ENCODE data around the gene TCF7L2.

The TCF7L2 gene

DNA sequence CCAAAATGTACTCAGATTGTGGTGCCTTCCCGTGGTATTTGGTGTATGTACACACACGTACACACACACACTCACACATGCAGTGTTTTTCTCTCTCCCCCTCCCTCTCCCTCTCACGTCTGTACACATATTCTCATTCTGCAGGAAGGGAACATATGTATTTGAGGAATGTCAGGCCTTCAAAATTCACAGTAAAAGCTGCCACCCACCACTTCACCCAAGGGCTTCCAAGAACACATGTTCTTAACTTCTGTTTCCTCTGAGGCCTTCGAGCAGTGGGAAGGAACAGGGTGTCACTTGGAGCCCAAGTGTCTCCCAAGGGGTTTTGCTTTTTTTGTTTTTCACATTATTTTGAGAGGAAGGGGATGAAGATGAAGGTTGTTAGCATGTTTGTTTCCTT, 198.9 kb downstream of the TCF7L2 start:
- Histone ChIP-seq H3K27ac (ENCODE audit: low read depth, low read length) (no peak overlapping the region), H3K4me1 (ENCODE audit: control insufficient read depth in 1 of 2, insufficient read depth in 2 of 2, low read length in 2 of 2) (peaks cover 0 to 4% of the 10 kb centered on the region in 2 donors), H3K9ac (ENCODE audit: low read depth in 1 of 2, low read length in 2 of 2) (no peak overlapping the region), H3K27me3 (ENCODE audit: control insufficient read depth in 1 of 2, insufficient read depth in 2 of 2, low read length in 2 of 2) (no peaks in the 10 kb centered on the region), H3K9me3 (ENCODE audit: control insufficient read depth in 1 of 2, low read length in 2 of 2) (no peaks in the 10 kb centered on the region), H3K4me3 (ENCODE audit: low read depth in 1 of 2, low read length in 2 of 2) (no peak overlapping the region), H3K36me3 (ENCODE audit: control insufficient read depth in 1 of 2, insufficient read depth in 2 of 2, low read length in 2 of 2) (peaks cover 34 to 80% of the 10 kb centered on the region in 2 donors)

DNA sequence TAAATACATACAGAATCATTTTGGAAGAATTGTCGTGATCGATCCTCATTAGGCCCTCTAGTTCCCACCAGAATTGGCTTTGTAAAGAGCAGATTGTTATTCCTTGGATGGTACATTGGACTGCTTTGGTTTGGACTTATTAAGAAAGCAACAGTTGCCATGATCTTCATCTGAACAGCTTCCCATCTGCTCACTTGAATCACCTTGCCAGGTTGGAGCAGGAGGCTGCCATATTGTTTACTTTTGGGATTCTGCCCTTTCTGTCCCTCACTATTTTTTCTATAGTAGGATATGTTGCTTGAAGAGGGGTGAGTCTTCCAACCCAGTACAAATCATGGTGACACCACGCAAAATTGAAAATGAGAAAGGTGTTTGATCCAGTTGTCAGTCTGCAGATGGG, 199.6 kb downstream of the TCF7L2 start:
- Histone ChIP-seq H3K27ac (ENCODE audit: low read depth, low read length) (no peak overlapping the region), H3K9me3 (ENCODE audit: control insufficient read depth in 1 of 2, low read length in 2 of 2) (no peaks in the 10 kb centered on the region), H3K9ac (ENCODE audit: low read depth in 1 of 2, low read length in 2 of 2) (no peak overlapping the region), H3K4me1 (ENCODE audit: control insufficient read depth in 1 of 2, insufficient read depth in 2 of 2, low read length in 2 of 2) (peaks cover 0 to 4% of the 10 kb centered on the region in 2 donors), H3K27me3 (ENCODE audit: control insufficient read depth in 1 of 2, insufficient read depth in 2 of 2, low read length in 2 of 2) (no peaks in the 10 kb centered on the region), H3K4me3 (ENCODE audit: low read depth in 1 of 2, low read length in 2 of 2) (no peak overlapping the region), H3K36me3 (ENCODE audit: control insufficient read depth in 1 of 2, insufficient read depth in 2 of 2, low read length in 2 of 2) (peaks cover 38 to 79% of the 10 kb centered on the region in 2 donors)

DNA sequence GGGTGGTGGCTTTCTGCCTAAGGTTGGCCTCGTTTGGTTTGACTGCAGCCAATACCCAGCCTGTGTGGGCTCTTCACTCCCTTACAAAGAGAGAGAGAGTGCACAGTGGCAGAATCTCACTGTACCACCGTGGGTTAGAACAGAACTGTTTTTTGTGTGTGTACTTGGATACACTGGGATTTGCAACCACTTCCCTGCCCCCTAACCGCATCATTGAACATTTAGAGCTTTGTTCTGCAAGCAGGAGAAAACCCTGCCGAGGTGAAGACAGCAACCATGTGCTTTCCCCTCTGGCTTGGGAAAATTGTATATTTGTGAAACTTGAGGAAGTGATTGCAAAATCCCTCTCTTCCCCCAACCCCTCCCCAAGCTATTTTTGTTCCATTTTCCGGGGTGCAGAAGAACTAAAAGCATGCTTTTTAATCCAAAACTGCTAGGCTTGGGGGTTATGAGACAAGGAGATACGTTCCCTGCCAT, 201.2 kb downstream of the TCF7L2 start:
- Histone ChIP-seq H3K27ac (ENCODE audit: low read depth, low read length) (no peak overlapping the region), H3K4me3 (ENCODE audit: low read depth in 1 of 2, low read length in 2 of 2) (no peak overlapping the region), H3K4me1 (ENCODE audit: control insufficient read depth in 1 of 2, insufficient read depth in 2 of 2, low read length in 2 of 2) (peaks cover 0 to 4% of the 10 kb centered on the region in 2 donors), H3K27me3 (ENCODE audit: control insufficient read depth in 1 of 2, insufficient read depth in 2 of 2, low read length in 2 of 2) (no peaks in the 10 kb centered on the region), H3K9me3 (ENCODE audit: control insufficient read depth in 1 of 2, low read length in 2 of 2) (no peaks in the 10 kb centered on the region), H3K9ac (ENCODE audit: low read depth in 1 of 2, low read length in 2 of 2) (no peak overlapping the region), H3K36me3 (ENCODE audit: control insufficient read depth in 1 of 2, insufficient read depth in 2 of 2, low read length in 2 of 2) (peaks cover 47 to 79% of the 10 kb centered on the region in 2 donors)

DNA sequence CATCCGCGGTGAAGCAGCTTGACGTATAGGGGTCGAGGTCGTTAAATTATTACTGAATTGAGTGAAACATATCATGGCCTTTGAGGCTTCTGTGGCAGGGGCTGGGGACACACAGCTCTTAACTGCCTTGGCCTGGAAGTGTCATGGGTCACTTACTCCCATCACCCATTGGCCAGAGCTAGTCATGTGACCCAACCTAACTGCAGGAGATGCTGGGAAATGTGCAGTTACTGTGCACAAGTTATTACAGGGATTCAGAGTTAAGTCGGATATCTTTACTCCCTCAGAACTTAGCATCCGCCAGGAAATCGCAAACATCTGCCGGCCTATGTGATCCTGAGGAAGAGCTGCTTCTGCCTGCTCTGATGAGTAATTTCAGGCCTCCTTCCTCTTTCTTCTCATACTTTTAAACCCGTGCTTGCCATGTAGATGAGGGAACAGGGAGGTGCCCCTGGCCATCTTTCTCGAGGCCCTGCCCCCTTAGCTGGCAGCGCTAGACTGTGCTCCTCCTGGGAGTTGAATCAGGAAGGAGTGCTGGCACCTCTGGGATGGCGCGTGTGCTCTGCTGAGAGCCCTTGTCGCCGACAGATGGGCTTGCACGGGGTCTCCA, 203.6 kb downstream of the TCF7L2 start:
- H3K27me3 ChIP-seq (ENCODE audit: control insufficient read depth in 1 of 2, insufficient read depth in 2 of 2, low read length in 2 of 2): no peaks in the 10 kb centered on the region
- no peak overlapping the region for H3K4me3 ChIP-seq (ENCODE audit: low read depth in 1 of 2, low read length in 2 of 2)
- no peak overlapping the region for H3K27ac ChIP-seq (ENCODE audit: low read depth, low read length)
- H3K9me3 ChIP-seq (ENCODE audit: control insufficient read depth in 1 of 2, low read length in 2 of 2): no peaks in the 10 kb centered on the region
- no peak overlapping the region for H3K9ac ChIP-seq (ENCODE audit: low read depth in 1 of 2, low read length in 2 of 2)
- peaks cover 0 to 4% of the 10 kb centered on the region in 2 donors for H3K4me1 ChIP-seq (ENCODE audit: control insufficient read depth in 1 of 2, insufficient read depth in 2 of 2, low read length in 2 of 2)
- H3K36me3 ChIP-seq (ENCODE audit: control insufficient read depth in 1 of 2, insufficient read depth in 2 of 2, low read length in 2 of 2): peaks cover 48 to 79% of the 10 kb centered on the region in 2 donors

DNA sequence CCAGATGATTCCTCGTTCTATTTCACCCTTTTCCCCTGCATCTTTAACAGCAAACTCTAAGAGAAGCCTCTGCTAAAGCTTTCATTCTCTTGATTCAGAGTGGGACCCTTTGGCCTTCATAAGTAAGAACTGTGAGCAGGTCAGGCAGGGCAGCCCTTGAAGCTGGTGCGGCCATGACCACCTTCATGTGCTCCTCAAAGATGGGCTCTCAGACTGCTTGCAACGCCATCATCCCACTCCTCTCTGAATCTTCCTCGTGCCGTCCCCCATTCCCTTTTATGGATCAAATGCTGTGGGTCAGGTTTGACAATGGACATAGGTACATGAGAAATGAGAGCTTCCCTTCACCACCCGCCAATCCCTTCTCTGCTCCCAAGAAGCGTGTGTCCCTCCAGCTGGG, 207.4 kb downstream of the TCF7L2 start:
- no peaks in the 10 kb centered on the region for H3K9me3 ChIP-seq (ENCODE audit: control insufficient read depth in 1 of 2, low read length in 2 of 2)
- H3K36me3 ChIP-seq (ENCODE audit: control insufficient read depth in 1 of 2, insufficient read depth in 2 of 2, low read length in 2 of 2): peaks cover 51 to 80% of the 10 kb centered on the region in 2 donors
- no peaks in the 10 kb centered on the region for H3K4me1 ChIP-seq (ENCODE audit: control insufficient read depth in 1 of 2, insufficient read depth in 2 of 2, low read length in 2 of 2)
- no peak overlapping the region for H3K4me3 ChIP-seq (ENCODE audit: low read depth in 1 of 2, low read length in 2 of 2)
- no peak overlapping the region for H3K9ac ChIP-seq (ENCODE audit: low read depth in 1 of 2, low read length in 2 of 2)
- no peak overlapping the region for H3K27ac ChIP-seq (ENCODE audit: low read depth, low read length)
- H3K27me3 ChIP-seq (ENCODE audit: control insufficient read depth in 1 of 2, insufficient read depth in 2 of 2, low read length in 2 of 2): no peaks in the 10 kb centered on the region

DNA sequence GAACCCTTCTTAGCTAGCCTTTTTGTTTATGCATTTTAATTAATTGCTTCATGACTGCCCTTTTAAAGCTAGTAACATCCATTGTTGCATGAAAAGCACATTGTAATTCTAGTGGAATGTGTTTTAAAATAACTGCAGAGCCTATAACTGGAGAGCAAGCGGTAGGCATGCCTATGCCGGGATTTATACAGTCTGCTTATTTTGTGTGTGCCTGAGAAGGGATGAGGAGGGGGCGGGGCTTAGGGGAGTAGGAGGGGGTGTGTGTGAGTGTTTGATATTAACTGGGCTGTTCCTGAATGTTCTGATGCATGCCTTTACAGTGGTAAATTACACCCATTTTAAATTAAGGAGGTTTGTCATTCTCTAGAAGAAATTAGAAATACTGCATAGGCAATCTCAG, 208.1 kb downstream of the TCF7L2 start:
- Histone ChIP-seq H3K9me3 (ENCODE audit: control insufficient read depth in 1 of 2, low read length in 2 of 2) (no peaks in the 10 kb centered on the region), H3K9ac (ENCODE audit: low read depth in 1 of 2, low read length in 2 of 2) (no peak overlapping the region), H3K27me3 (ENCODE audit: control insufficient read depth in 1 of 2, insufficient read depth in 2 of 2, low read length in 2 of 2) (no peaks in the 10 kb centered on the region), H3K4me1 (ENCODE audit: control insufficient read depth in 1 of 2, insufficient read depth in 2 of 2, low read length in 2 of 2) (no peaks in the 10 kb centered on the region), H3K4me3 (ENCODE audit: low read depth in 1 of 2, low read length in 2 of 2) (no peak overlapping the region), H3K27ac (ENCODE audit: low read depth, low read length) (no peak overlapping the region), H3K36me3 (ENCODE audit: control insufficient read depth in 1 of 2, insufficient read depth in 2 of 2, low read length in 2 of 2) (peaks cover 44 to 76% of the 10 kb centered on the region in 2 donors)

DNA sequence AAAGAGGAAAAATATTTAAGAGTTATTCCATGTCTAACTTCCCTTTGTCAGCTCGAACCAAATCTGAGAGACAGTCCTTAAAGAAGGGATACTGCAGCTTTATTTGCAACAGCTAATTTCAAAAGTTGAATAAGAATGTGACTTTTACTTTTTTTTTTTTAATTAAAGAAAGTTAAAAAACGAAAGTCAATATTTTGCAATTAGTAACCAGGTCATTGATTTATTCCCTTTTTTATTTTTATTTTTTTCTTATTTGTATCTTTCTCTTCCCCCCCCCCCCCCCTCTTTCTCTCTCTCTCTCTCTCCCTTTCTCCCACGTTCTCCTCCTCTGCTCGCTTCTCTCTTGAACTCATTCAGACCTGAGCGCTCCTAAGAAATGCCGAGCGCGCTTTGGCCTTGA, 209.5 kb downstream of the TCF7L2 start:
- no peaks in the 10 kb centered on the region for H3K9me3 ChIP-seq (ENCODE audit: control insufficient read depth in 1 of 2, low read length in 2 of 2)
- no peak overlapping the region for H3K9ac ChIP-seq (ENCODE audit: low read depth in 1 of 2, low read length in 2 of 2)
- H3K36me3 ChIP-seq (ENCODE audit: control insufficient read depth in 1 of 2, insufficient read depth in 2 of 2, low read length in 2 of 2): peaks cover 37 to 73% of the 10 kb centered on the region in 2 donors
- no peak overlapping the region for H3K4me3 ChIP-seq (ENCODE audit: low read depth in 1 of 2, low read length in 2 of 2)
- H3K4me1 ChIP-seq (ENCODE audit: control insufficient read depth in 1 of 2, insufficient read depth in 2 of 2, low read length in 2 of 2): no peaks in the 10 kb centered on the region
- no peak overlapping the region for H3K27ac ChIP-seq (ENCODE audit: low read depth, low read length)
- H3K27me3 ChIP-seq (ENCODE audit: control insufficient read depth in 1 of 2, insufficient read depth in 2 of 2, low read length in 2 of 2): no peaks in the 10 kb centered on the region

DNA sequence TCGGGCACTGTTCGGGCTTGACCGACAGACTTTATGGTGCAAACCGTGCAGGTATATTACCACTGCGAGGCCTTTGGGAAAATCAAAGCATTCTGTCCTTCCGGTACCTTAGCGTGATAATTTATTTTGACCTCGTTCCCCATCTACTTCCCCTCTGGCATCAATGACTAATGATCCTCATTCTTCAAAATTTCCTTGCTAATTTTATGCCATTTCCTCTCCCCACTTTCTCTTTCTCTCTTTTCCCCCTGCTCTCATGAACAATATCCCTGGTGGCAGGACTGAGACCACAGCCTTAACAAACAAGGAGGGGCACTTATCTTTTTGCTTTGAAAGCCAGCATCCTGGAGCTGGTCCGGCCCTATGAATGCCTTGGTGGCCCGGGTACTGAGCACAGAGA, 210.6 kb downstream of the TCF7L2 start:
- H3K9ac ChIP-seq (ENCODE audit: low read depth in 1 of 2, low read length in 2 of 2): no peak overlapping the region
- no peaks in the 10 kb centered on the region for H3K27me3 ChIP-seq (ENCODE audit: control insufficient read depth in 1 of 2, insufficient read depth in 2 of 2, low read length in 2 of 2)
- H3K4me3 ChIP-seq (ENCODE audit: low read depth in 1 of 2, low read length in 2 of 2): no peak overlapping the region
- H3K27ac ChIP-seq (ENCODE audit: low read depth, low read length): no peak overlapping the region
- H3K36me3 ChIP-seq (ENCODE audit: control insufficient read depth in 1 of 2, insufficient read depth in 2 of 2, low read length in 2 of 2): peaks cover 31 to 72% of the 10 kb centered on the region in 2 donors
- no peaks in the 10 kb centered on the region for H3K9me3 ChIP-seq (ENCODE audit: control insufficient read depth in 1 of 2, low read length in 2 of 2)
- no peaks in the 10 kb centered on the region for H3K4me1 ChIP-seq (ENCODE audit: control insufficient read depth in 1 of 2, insufficient read depth in 2 of 2, low read length in 2 of 2)

DNA sequence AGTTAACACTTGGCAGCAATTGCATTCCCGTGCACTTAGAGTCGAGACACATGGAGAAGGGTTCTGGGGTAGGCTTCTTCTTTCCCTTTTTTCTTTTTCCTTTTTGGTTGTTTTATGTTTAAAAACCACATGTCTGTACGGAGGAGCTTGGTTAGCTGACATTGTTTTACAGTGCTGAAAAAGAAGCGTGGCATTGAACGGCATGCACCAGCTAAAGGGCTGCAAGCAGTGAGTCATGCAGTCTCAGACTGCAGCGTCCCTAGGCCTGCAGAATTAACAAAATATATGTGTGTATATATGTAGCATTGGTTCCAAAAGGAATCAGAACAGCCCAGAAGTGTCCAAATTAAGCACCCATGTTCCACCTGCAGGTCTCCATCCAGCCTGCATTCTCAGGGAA, 211.0 kb downstream of the TCF7L2 start:
- Histone ChIP-seq H3K27ac (ENCODE audit: low read depth, low read length) (no peak overlapping the region), H3K9me3 (ENCODE audit: control insufficient read depth in 1 of 2, low read length in 2 of 2) (no peaks in the 10 kb centered on the region), H3K27me3 (ENCODE audit: control insufficient read depth in 1 of 2, insufficient read depth in 2 of 2, low read length in 2 of 2) (no peaks in the 10 kb centered on the region), H3K4me3 (ENCODE audit: low read depth in 1 of 2, low read length in 2 of 2) (no peak overlapping the region), H3K9ac (ENCODE audit: low read depth in 1 of 2, low read length in 2 of 2) (no peak overlapping the region), H3K4me1 (ENCODE audit: control insufficient read depth in 1 of 2, insufficient read depth in 2 of 2, low read length in 2 of 2) (no peaks in the 10 kb centered on the region), H3K36me3 (ENCODE audit: control insufficient read depth in 1 of 2, insufficient read depth in 2 of 2, low read length in 2 of 2) (peaks cover 28 to 72% of the 10 kb centered on the region in 2 donors)

DNA sequence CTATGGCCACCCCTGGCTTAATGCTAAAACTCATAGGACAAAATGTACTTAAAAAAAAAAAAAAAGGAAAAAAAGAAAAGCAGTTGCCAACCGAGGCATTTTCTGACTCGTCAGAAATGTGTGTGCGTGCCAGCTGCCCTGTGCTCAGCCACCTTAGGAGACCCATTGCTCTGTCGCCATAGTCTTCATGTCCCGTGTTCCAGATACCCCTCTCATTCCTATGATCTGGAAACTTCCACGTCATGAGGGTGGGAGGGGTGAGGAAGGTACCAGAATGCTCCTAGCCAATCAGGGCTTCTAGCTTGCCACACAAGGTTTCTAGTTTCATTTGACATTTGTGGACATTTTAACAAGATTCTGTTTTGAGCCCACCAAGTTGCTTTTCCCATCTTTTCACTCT, 212.9 kb downstream of the TCF7L2 start:
- H3K36me3 ChIP-seq (ENCODE audit: control insufficient read depth in 1 of 2, insufficient read depth in 2 of 2, low read length in 2 of 2): peaks cover 22 to 58% of the 10 kb centered on the region in 2 donors
- no peak overlapping the region for H3K9ac ChIP-seq (ENCODE audit: low read depth in 1 of 2, low read length in 2 of 2)
- no peak overlapping the region for H3K27ac ChIP-seq (ENCODE audit: low read depth, low read length)
- no peak overlapping the region for H3K4me3 ChIP-seq (ENCODE audit: low read depth in 1 of 2, low read length in 2 of 2)
- H3K9me3 ChIP-seq (ENCODE audit: control insufficient read depth in 1 of 2, low read length in 2 of 2): no peaks in the 10 kb centered on the region
- no peaks in the 10 kb centered on the region for H3K27me3 ChIP-seq (ENCODE audit: control insufficient read depth in 1 of 2, insufficient read depth in 2 of 2, low read length in 2 of 2)
- no peaks in the 10 kb centered on the region for H3K4me1 ChIP-seq (ENCODE audit: control insufficient read depth in 1 of 2, insufficient read depth in 2 of 2, low read length in 2 of 2)
